OCI-LY1 (cell line): ENCODE measurements around the gene FBN2.

Source experiments
- CTCF ChIP-seq: fragments of 200-600 bp; sonication (generic), shearing (Covaris generic); IDR thresholded peaks from 2 replicates; pipeline ENCODE4 v1.5.1; 2017; ENCODE audit warnings: mild to moderate bottlenecking, antibody characterized with exemption, low read length, moderate library complexity, mixed read lengths
- EZH2 ChIP-seq: fragments of 200-600 bp; sonication (generic), shearing (Covaris generic); IDR thresholded peaks from 2 replicates; pipeline ENCODE4 v1.8.0; 2017; ENCODE audit warnings: borderline replicate concordance, mixed run types, mild to moderate bottlenecking, antibody characterized with exemption, low read length, moderate library complexity, mixed read lengths

- TF ChIP-seq CTCF (no peak), EZH2 (no peak)
Observed at GRCh38 chr5:128343168-128343567, 194.9 kb downstream of the FBN2 start.
